ENCODE measurements around the gene RBFOX2.

Gene RBFOX2

GRCh38 chr22:35861451-35861850, 167.2 kb downstream of the RBFOX2 start:
- no peak overlapping the region for H2AFZ ChIP-seq (ENCODE audit: low read depth, low read length)
- H3K9me3 ChIP-seq (ENCODE audit: insufficient read depth, low read length): no peaks in the 10 kb centered on the region
- no peaks in the 10 kb centered on the region for H3K4me1 ChIP-seq (ENCODE audit: low read length)
- H3K27me3 ChIP-seq (ENCODE audit: low read depth, low read length): peaks cover 29% of the 10 kb centered on the region; the same call in 1 of the 2 replicates
- H3K4me2 ChIP-seq (ENCODE audit: low read length): no peak overlapping the region
- no peak overlapping the region for H3K9ac ChIP-seq (ENCODE audit: low read length)
- H3K4me3 ChIP-seq (ENCODE audit: low read length): no peak overlapping the region
- no peaks in the 10 kb centered on the region for H3K36me3 ChIP-seq (replicated peaks; ENCODE audit: low read depth, low read length)
- no peaks in the 10 kb centered on the region for H3K79me2 ChIP-seq (ENCODE audit: low read length)
- H4K20me1 ChIP-seq (ENCODE audit: insufficient read depth, low read length): no peaks in the 10 kb centered on the region
- no peak for TF ChIP-seq EZH2phosphoT487 (IDR thresholded peaks at IDR 0.05; ENCODE audit: low read depth)
- TF ChIP-seq, protein P1, sequence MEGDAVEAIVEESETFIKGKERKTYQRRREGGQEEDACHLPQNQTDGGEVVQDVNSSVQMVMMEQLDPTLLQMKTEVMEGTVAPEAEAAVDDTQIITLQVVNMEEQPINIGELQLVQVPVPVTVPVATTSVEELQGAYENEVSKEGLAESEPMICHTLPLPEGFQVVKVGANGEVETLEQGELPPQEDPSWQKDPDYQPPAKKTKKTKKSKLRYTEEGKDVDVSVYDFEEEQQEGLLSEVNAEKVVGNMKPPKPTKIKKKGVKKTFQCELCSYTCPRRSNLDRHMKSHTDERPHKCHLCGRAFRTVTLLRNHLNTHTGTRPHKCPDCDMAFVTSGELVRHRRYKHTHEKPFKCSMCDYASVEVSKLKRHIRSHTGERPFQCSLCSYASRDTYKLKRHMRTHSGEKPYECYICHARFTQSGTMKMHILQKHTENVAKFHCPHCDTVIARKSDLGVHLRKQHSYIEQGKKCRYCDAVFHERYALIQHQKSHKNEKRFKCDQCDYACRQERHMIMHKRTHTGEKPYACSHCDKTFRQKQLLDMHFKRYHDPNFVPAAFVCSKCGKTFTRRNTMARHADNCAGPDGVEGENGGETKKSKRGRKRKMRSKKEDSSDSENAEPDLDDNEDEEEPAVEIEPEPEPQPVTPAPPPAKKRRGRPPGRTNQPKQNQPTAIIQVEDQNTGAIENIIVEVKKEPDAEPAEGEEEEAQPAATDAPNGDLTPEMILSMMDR (IDR thresholded peaks at IDR 0.05; ENCODE audit: low read depth, low read length): no peak
- no peak overlapping the region for H3K27ac ChIP-seq (ENCODE audit: low read length)

GRCh38 chr22:35860837-35861236, 167.8 kb downstream of the RBFOX2 start:
- Histone ChIP-seq H3K79me2 (ENCODE audit: low read length) (no peaks in the 10 kb centered on the region), H3K9ac (ENCODE audit: low read length) (no peak overlapping the region), H2AFZ (ENCODE audit: low read depth, low read length) (no peak overlapping the region), H3K4me2 (ENCODE audit: low read length) (no peak overlapping the region), H3K27ac (ENCODE audit: low read length) (no peak overlapping the region), H3K27me3 (ENCODE audit: low read depth, low read length) (peaks cover 35% of the 10 kb centered on the region; the same call in 1 of the 2 replicates), H3K36me3 (replicated peaks; ENCODE audit: low read depth, low read length) (no peaks in the 10 kb centered on the region), H3K4me3 (ENCODE audit: low read length) (no peak overlapping the region), H4K20me1 (ENCODE audit: insufficient read depth, low read length) (no peaks in the 10 kb centered on the region), H3K4me1 (ENCODE audit: low read length) (no peaks in the 10 kb centered on the region), H3K9me3 (ENCODE audit: insufficient read depth, low read length) (no peaks in the 10 kb centered on the region)
- TF ChIP-seq EZH2phosphoT487 (IDR thresholded peaks at IDR 0.05; ENCODE audit: low read depth): no peak
- TF ChIP-seq, protein P1 (IDR thresholded peaks at IDR 0.05; ENCODE audit: low read depth, low read length): no peak

DNA sequence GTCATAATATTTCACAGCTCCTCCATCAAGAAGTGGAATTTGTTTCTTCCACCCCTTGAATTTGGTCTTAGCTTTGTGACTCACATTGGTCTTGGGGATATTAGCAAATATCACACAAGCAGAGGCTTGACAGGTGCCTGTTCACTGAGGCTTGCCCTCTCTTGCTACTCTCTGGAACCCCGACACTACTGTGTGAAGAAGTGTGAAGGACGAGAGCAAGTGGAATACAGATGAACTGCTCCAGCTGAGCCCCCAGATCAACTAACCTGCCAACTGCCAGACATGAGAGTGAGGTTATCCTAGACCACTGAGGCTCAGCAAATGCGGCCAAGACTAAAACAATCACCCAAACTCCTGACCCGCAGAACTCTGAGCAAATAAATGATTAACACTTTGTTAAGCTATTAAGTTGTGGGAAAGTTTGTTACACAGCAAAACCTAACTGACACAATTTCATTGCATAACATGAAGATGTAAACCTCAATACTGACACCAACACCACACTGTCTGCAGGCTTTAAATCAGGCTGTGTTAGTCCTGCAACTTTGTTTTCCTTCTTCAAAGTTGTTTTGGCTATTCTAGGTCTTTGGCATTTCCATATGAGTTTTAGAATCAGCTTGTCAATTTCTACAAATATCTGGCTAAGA, 168.4 kb downstream of the RBFOX2 start:
- H3K27ac ChIP-seq (ENCODE audit: low read length): no peak overlapping the region
- H3K9ac ChIP-seq (ENCODE audit: low read length): no peak overlapping the region
- no peaks in the 10 kb centered on the region for H3K79me2 ChIP-seq (ENCODE audit: low read length)
- no peaks in the 10 kb centered on the region for H4K20me1 ChIP-seq (ENCODE audit: insufficient read depth, low read length)
- H3K4me3 ChIP-seq (ENCODE audit: low read length): no peak overlapping the region
- TF ChIP-seq, protein P1 (IDR thresholded peaks at IDR 0.05; ENCODE audit: low read depth, low read length): no peak
- no peak for TF ChIP-seq EZH2phosphoT487 (IDR thresholded peaks at IDR 0.05; ENCODE audit: low read depth)
- H3K9me3 ChIP-seq (ENCODE audit: insufficient read depth, low read length): no peaks in the 10 kb centered on the region
- no peak overlapping the region for H2AFZ ChIP-seq (ENCODE audit: low read depth, low read length)
- no peak overlapping the region for H3K4me2 ChIP-seq (ENCODE audit: low read length)
- H3K36me3 ChIP-seq (replicated peaks; ENCODE audit: low read depth, low read length): no peaks in the 10 kb centered on the region
- peaks cover 40% of the 10 kb centered on the region for H3K27me3 ChIP-seq (ENCODE audit: low read depth, low read length)
- H3K4me1 ChIP-seq (ENCODE audit: low read length): no peaks in the 10 kb centered on the region

DNA sequence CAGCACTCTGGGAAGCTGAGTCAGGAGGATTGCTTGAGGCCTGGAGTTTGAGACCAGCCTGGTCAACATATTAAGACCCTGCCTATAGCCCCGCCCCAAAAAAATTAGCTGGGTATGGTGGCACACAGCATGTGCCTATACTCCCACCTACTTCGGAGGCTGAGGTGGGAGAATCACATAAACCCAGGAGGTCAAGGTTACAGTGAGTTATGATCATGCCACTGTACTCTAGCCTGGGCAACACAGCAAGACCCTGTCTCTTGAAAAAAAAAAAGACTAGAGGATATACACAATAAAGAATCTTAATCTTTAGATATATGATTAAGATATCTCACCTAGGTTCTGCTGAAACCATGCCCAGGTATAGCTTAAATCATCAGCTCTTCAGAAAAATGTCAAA, 174.3 kb downstream of the RBFOX2 start:
- Histone ChIP-seq H3K27ac (ENCODE audit: low read length) (no peak overlapping the region), H3K79me2 (ENCODE audit: low read length) (no peaks in the 10 kb centered on the region), H4K20me1 (ENCODE audit: insufficient read depth, low read length) (no peaks in the 10 kb centered on the region), H3K9me3 (ENCODE audit: insufficient read depth, low read length) (no peaks in the 10 kb centered on the region), H3K4me3 (ENCODE audit: low read length) (no peak overlapping the region), H3K36me3 (replicated peaks; ENCODE audit: low read depth, low read length) (no peaks in the 10 kb centered on the region), H3K4me2 (ENCODE audit: low read length) (no peak overlapping the region), H3K9ac (ENCODE audit: low read length) (no peak overlapping the region), H2AFZ (ENCODE audit: low read depth, low read length) (no peak overlapping the region), H3K4me1 (ENCODE audit: low read length) (no peaks in the 10 kb centered on the region), H3K27me3 (ENCODE audit: low read depth, low read length) (peaks cover 23% of the 10 kb centered on the region)
- no peak for TF ChIP-seq EZH2phosphoT487 (IDR thresholded peaks at IDR 0.05; ENCODE audit: low read depth)
- TF ChIP-seq, protein P1 (IDR thresholded peaks at IDR 0.05; ENCODE audit: low read depth, low read length): no peak

Measured in OCI-LY3 (cell line).